HG03066 (cell line): Measurements from ENCODE around the gene ZBED1.
"Not testable (repeated sequence)": the region's sequence is repeated elsewhere in the genome, so short reads cannot be mapped to it uniquely, and the experiment has no call there.

ENCODE experiments used
- ATAC-seq: cut with Tn5 transposase; IDR thresholded peaks from one replicate; pipeline ENCODE4 v1.9.1; 2021; ENCODE audit warnings: low read depth; ENCODE audit not compliant: unreplicated experiment

Gene ZBED1

GRCh38 chrX:2457289-2458133 is 43.3 kb downstream of the ZBED1 start:
- no peak for ATAC-seq

DNA sequence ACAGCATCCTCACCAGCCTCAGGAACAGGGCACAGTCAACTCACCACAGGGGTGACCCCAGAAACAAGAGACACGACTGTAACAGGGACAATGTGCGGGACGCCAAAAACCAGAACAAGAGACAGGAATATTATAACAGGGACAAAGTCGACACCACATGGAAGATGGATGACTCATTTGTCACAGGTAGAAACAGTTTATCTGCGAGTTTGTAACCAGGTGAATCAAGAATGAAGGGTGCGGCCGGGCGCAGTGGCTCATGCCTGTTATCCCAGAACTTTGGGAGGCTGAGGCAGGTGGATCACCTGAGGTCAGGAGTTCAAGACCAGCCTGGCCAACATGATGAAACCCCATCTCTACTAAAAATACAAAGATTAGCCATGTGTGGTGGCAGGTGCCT is 44.7 kb downstream of the ZBED1 start:
- not testable (repeated sequence) for ATAC-seq

- ATAC-seq = not testable (repeated sequence)
Observed at GRCh38 chrX:2454620-2455019, 46.2 kb downstream of the ZBED1 start.

- ATAC-seq = no peak
Observed at GRCh38 chrX:2452799-2453198, 48.0 kb downstream of the ZBED1 start.

DNA sequence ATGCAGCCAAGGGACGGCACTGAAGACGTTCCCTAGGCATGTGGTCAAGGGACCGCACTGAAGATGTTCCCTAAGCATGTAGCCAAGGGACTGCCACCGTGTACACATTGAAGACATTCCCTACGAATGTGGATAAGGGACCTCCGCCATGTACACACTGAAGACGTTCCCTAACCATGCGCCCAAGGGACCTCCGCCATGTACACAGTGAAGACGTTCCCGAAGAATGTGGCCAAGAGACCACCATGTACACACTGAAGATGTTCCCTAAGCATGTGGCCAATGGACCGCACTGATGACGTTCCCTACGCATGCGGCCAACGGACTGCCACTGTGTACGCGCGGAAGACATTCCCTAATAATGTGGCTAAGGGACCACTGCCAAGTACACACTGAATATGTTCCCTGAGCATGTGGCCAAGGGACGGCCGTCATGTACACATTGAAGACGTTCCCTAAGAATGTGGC is 48.4 kb downstream of the ZBED1 start:
- ATAC-seq = no peak

GRCh38 chrX:2451501-2452316 is 49.1 kb downstream of the ZBED1 start:
- ATAC-seq = no peak

- no peak for ATAC-seq
Observed at GRCh38 chrX:2450681-2451080, 50.1 kb downstream of the ZBED1 start.

DNA sequence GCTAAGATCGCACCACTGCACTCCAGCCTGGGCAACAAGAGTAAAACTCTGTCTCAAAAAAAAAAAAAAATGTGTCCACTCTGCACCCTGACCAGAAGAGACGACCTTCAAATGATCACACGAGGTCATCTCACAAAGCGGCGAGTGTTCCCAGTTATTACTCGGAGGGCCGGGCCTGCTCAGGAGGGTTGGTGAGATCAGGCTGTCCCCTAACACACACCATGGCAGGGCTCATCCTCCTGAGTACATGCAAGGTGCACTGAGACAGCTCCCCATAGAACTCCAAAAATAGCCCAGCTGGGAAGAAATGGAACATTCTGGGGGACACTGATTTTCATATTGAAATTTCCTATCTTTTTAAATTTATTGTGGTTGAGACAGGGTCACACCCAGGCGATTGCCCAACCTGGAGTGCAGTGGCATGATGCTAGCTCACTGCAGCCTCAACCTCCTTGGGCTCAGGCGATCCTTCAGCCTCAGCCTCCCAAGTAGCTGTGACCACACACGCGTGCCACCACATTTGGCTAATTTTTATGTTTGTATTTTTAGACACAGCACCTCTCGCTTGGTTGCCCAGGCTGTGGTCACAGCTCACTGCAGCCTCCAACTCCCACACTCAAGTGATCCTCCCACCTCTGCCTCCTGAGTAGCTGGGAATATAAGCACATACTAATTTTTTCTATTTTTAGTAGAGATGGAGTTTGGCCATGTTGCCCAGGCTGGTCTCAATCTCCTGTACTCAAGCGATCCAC is 51.5 kb downstream of the ZBED1 start:
- no peak for ATAC-seq

GRCh38 chrX:2447484-2447883 is 53.3 kb downstream of the ZBED1 start:
- ATAC-seq = no peak

DNA sequence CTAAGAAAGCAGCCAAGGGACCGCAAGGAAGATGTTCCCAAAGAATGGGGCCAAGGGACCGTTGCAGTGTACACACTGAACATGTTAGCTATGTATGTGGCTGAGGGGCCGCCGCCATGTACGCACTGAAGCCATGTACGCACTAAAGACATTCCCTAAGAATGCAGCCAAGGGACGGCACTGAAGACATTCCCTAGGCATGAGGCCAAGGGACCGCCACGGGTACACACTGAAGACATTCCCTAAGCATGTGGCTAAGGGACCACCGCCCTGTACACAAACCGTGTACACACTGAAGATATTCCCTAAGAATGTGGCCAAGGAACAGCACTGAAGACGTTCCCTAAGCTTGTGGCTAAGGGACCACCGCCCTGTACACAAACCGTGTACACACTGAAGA is 54.0 kb downstream of the ZBED1 start:
- ATAC-seq = no peak

GRCh38 chrX:2445662-2446623 is 54.8 kb downstream of the ZBED1 start:
- ATAC-seq = no peak

GRCh38 chrX:2442694-2443093 is 58.1 kb downstream of the ZBED1 start:
- no peak for ATAC-seq

GRCh38 chrX:2441466-2441865 is 59.3 kb downstream of the ZBED1 start:
- no peak for ATAC-seq

- ATAC-seq = no peak
Observed at GRCh38 chrX:2439613-2440012, 61.2 kb downstream of the ZBED1 start.
